PFSK-1 (cell line): ENCODE results near the gene HPSE.

Source experiments
- FOXP2 ChIP-seq: optimal IDR thresholded peaks from 2 replicates; pipeline ENCODE3; 2011; ENCODE audit warnings: borderline replicate concordance, control low read depth, inconsistent platforms; ENCODE audit not compliant: insufficient read depth; ENCODE audit errors: extremely low read length, extremely low read depth
- POLR2AphosphoS5 ChIP-seq: IDR thresholded peaks from 2 replicates; pipeline ENCODE4 v1.6.1; 2012; ENCODE audit warnings: low read depth, mild to moderate bottlenecking, control low read depth, low read length, moderate library complexity
- REST ChIP-seq, 2 experiments: IDR thresholded peaks; 2 replicates each; pipeline versions ENCODE4 v1.6.1 to v1.8.0; 2011 to 2012; ENCODE audit warnings: low read depth in 2 of 2, low read length in 2 of 2, control low read depth in 1 of 2, inconsistent platforms in 1 of 2, mild to moderate bottlenecking in 1 of 2, moderate library complexity in 1 of 2; ENCODE audit not compliant: insufficient read depth in 1 of 2
- SIN3A ChIP-seq: IDR thresholded peaks from 2 replicates; pipeline ENCODE4 v1.6.1; 2012; ENCODE audit warnings: mild to moderate bottlenecking, low read length, moderate library complexity, borderline replicate concordance; ENCODE audit not compliant: insufficient read depth
- TAF1 ChIP-seq: IDR thresholded peaks from 2 replicates; pipeline ENCODE4 v1.6.1; 2012; ENCODE audit warnings: low read length, control low read depth, borderline replicate concordance; ENCODE audit not compliant: insufficient read depth

The HPSE gene

GRCh38 chr4:83356899-83357661, 22.4 kb upstream of the HPSE start:
- TF ChIP-seq FOXP2 = no peak
- TF ChIP-seq REST (IDR thresholded peaks at IDR 0.05; ENCODE audit: insufficient read depth in 1 of 2, low read depth in 2 of 2, low read length in 2 of 2) = no peak
- TF ChIP-seq SIN3A = no peak
- TF ChIP-seq POLR2AphosphoS5 = no peak
- TF ChIP-seq TAF1 = no peak

GRCh38 chr4:83353516-83353915, 18.9 kb upstream of the HPSE start:
- TF ChIP-seq TAF1 (no peak), REST (IDR thresholded peaks at IDR 0.05; ENCODE audit: insufficient read depth in 1 of 2, low read depth in 2 of 2, low read length in 2 of 2) (no peak), FOXP2 (no peak), SIN3A (no peak), POLR2AphosphoS5 (no peak)

- TF ChIP-seq POLR2AphosphoS5 (no peak), TAF1 (no peak), REST (IDR thresholded peaks at IDR 0.05; ENCODE audit: insufficient read depth in 1 of 2, low read depth in 2 of 2, low read length in 2 of 2) (no peak), FOXP2 (no peak), SIN3A (no peak)
Measured at GRCh38 chr4:83348074-83348473, 13.4 kb upstream of the HPSE start.

DNA sequence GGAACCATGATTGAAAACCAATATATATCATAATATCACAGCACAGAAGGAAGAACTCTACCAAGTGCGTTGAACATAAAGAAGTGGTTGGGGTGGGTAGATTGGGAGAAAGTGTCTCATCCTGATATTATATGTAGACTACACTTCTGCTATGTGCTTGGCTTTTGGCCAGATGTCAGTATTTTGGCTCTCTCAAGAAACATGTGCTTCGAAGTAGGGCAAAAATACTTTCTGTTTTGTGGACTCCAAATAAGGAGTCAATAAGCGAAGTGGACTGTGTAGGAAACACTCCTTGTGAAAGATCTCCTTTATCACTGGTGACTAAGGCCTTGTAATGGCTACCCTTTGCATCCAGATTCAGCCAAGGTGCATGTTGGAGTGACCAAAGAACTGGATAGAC, 7.8 kb upstream of the HPSE start:
- TF ChIP-seq SIN3A (no peak), REST (IDR thresholded peaks at IDR 0.05; ENCODE audit: insufficient read depth in 1 of 2, low read depth in 2 of 2, low read length in 2 of 2) (no peak), POLR2AphosphoS5 (no peak), FOXP2 (no peak), TAF1 (no peak)

- TF ChIP-seq REST (IDR thresholded peaks at IDR 0.05; ENCODE audit: insufficient read depth in 1 of 2, low read depth in 2 of 2, low read length in 2 of 2) = no peak
- TF ChIP-seq FOXP2 = no peak
- TF ChIP-seq POLR2AphosphoS5 = no peak
- no peak for TF ChIP-seq TAF1
- no peak for TF ChIP-seq SIN3A
Measured at GRCh38 chr4:83340692-83341343, 6.2 kb upstream of the HPSE start.
